ENCODE data around the gene ALDH2.

GRCh38 chr12:111789779-111790178, 23.0 kb downstream of the ALDH2 start:
- TF ChIP-seq CTCF (IDR thresholded peaks at IDR 0.05; ENCODE audit: insufficient read depth, low read length, poor library complexity, severe bottlenecking), result no peak
- TF ChIP-seq EZH2phosphoT487 (conservative IDR thresholded peaks at IDR 0.05; ENCODE audit: low read length), result no peak

Measured in SU-DHL-6 (cell line).